ENCODE results near the gene BAIAP2.

Gene BAIAP2

DNA sequence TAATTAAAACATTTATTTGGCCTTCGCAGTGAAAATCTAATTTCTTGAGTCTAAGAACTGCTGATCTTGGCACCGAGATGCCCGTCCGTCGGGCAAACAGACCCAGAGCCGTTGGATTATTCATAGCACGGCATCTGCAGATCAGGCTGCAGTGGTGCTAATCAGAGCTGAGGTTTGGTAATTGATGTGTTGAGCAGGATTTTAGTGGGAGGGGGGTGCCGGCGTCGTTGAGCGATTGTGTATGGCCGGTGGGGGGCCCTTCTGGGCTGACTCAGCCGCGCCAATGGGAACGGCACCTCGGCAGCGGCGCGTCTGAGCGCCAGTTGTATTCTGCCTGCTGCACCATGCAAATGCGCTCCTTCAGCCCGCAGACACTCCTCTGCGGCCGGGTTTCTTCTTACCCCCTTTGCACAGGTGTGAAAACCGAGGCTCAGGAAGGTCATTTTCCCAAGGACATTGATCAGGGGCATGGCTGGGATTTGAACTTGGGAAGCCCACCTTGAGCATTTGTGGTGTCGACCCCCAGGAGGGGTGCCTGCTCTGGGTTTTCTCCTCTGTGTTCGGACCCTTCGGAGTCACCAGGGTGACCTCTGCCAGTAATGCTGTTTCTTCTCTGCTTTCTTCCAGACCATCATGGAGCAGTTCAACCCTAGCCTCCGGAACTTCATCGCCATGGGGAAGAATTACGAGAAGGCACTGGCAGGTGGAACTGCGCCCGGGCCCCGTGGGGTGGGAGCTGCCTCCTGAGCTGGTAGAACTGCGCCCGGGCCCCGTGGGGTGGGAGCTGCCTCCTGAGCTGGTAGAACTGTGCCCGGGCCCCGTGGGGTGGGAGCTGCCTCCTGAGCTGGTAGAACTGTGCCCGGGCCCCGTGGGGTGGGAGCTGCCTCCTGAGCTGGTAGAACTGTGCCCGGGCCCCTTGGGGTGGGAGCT lies 18.4 kb downstream of the BAIAP2 start:
- no peaks in the 10 kb centered on the region for H3K9me3 Mint-ChIP-seq
- peak overlapping the region; percentile 98 for H3K27ac Mint-ChIP-seq
- no peak overlapping the region for H3K4me3 Mint-ChIP-seq
- H3K36me3 Mint-ChIP-seq (ENCODE audit: low read depth), result peaks cover 59% of the 10 kb centered on the region
- intact Hi-C loops (cut with micrococcal nuclease), result no loop called here
- H3K27me3 Mint-ChIP-seq, result no peaks in the 10 kb centered on the region
- H3K4me1 Mint-ChIP-seq (ENCODE audit: low read depth), result peaks cover 82% of the 10 kb centered on the region

DNA sequence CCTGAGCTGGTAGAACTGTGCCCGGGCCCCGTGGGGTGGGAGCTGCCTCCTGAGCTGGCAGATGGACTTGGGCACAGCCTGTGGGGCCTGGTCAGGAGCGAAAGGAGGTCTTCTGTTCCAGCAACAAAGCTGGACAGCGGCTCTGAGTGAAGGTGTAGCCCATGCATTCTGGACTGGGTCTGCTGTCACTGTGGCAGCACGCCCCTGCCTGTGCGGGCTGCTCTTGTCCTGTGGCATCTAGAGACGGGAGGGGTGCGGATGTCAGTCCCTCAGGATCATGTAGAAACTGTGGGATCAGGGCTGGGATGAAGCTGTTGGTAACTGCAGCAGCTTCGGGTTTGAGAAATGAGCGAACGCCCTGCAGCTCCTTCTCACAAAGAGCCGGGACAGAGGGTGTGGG lies 19.4 kb downstream of the BAIAP2 start:
- intact Hi-C loops (cut with micrococcal nuclease), result no loop called here

DNA sequence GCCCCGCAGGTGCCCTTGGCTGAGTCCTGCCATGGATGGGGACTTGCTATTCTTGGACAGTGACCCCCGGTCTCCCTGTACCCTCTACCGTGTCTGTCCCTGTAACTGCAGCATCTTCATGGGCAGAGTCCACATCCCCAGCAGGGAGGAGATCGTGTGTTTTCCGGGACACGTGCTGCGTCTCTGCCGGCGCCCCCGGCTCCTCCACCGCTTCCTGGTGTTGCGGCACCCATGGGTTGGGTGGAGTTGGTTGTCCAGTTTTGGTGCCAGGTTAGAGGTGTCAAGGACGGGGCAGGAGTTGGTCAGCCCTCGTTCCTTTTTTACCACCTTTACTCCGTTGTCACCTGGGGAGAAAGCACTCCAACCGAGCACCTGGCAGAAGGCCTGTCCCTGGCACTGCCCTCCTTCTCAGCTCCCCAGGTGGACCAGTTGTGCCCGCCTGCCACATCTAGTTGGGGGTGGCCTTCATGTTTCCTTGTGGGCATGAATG lies 20.0 kb downstream of the BAIAP2 start:
- no peak overlapping the region for H3K27ac Mint-ChIP-seq
- peaks cover 75% of the 10 kb centered on the region for H3K36me3 Mint-ChIP-seq (ENCODE audit: low read depth)
- intact Hi-C loops (cut with micrococcal nuclease), result no loop called here
- H3K9me3 Mint-ChIP-seq, result no peaks in the 10 kb centered on the region
- no peak overlapping the region for H3K4me3 Mint-ChIP-seq
- H3K4me1 Mint-ChIP-seq (ENCODE audit: low read depth), result peaks cover 66% of the 10 kb centered on the region
- H3K27me3 Mint-ChIP-seq, result no peaks in the 10 kb centered on the region

More for the DNA sequence above, 19.4 kb downstream of the BAIAP2 start:
- Mint-ChIP-seq H3K9me3 (no peaks in the 10 kb centered on the region), H3K4me1 (ENCODE audit: low read depth) (peaks cover 72% of the 10 kb centered on the region), H3K36me3 (ENCODE audit: low read depth) (peaks cover 69% of the 10 kb centered on the region), H3K27me3 (no peaks in the 10 kb centered on the region), H3K4me3 (no peak overlapping the region), H3K27ac (no peak overlapping the region)

DNA sequence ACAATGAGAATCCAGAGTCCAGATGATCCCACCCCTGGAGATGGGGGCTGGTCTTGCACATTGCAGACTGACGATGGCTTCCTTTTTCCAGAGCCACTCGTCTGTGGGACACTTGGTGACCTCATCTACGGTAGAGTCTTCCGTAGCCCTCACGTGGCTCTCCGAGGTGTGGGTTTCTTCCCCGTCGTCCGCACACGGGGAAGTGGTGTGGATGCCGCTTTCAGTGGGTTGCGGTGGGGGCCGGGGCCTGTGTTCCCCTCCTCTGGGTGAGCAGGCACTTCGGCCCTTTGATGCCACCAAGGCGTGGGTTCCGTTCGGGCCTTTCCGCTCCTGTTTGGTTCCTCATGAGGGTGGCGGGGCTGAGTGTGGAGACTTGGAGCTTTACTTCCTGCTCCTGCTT lies 21.4 kb downstream of the BAIAP2 start:
- Mint-ChIP-seq H3K9me3 (no peaks in the 10 kb centered on the region), H3K27me3 (peaks cover 1% of the 10 kb centered on the region), H3K36me3 (ENCODE audit: low read depth) (peaks cover 84% of the 10 kb centered on the region), H3K27ac (peak overlapping the region; percentile 74), H3K4me3 (peak overlapping the region; percentile 17), H3K4me1 (ENCODE audit: low read depth) (peaks cover 52% of the 10 kb centered on the region)
- intact Hi-C loops (cut with micrococcal nuclease), result no loop called here

DNA sequence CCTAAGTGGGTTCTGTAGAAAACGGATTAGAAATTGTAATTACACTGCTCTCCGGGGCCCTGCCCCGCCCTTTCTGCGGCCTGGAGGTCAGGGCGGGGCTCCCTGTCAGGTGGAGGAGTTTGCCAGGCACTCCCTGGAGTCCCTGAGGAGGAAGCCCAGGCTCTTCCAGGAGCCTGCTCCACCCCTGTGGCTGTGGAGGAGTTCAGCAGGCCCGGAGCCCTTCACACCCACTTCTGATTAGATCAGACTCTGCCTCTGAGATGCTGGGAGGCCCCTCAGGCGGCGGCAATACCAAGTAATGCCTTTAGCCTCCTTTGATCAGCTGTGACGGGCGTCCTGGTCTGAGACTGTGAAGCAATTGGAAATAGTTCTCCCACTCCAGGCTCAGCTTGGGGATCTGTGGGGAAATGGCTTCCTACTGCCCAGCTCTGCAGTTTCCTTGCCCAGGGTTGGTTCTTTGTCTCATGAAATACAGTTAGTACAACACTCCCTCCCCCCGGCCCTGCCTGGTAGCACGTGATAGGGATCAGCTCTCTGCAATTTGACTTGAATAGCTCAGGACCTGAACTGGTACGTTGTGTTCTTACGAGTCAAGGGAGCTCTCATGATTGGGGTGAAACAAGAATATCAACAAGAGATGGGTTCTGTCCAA lies 22.3 kb downstream of the BAIAP2 start:
- Mint-ChIP-seq H3K4me3 (no peak overlapping the region), H3K27me3 (peaks cover 1% of the 10 kb centered on the region), H3K9me3 (no peaks in the 10 kb centered on the region), H3K4me1 (ENCODE audit: low read depth) (peaks cover 52% of the 10 kb centered on the region), H3K36me3 (ENCODE audit: low read depth) (peaks cover 87% of the 10 kb centered on the region), H3K27ac (peak overlapping the region; percentile 60)
- intact Hi-C loops (cut with micrococcal nuclease), result no loop called here

DNA sequence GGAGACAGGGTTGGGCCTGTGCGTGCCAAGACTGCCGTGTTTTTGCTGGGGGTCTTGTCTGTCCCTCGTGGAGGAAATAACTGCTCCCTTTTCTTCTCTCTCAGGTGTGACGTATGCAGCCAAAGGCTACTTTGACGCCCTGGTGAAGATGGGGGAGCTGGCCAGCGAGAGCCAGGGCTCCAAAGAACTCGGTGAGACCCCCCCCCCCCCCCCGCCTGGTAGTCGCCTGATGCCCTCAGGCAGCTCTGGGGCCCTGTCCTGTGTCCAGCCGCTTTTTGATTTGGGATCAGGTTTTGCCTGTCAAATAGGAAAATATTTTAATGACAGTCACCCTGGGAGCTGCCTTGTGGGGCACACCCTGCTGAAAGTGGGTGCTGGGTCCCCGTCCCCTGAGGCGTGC lies 22.8 kb downstream of the BAIAP2 start:
- intact Hi-C loops (cut with micrococcal nuclease), result no loop called here
- H3K27ac Mint-ChIP-seq, result no peak overlapping the region
- peaks cover 1% of the 10 kb centered on the region for H3K27me3 Mint-ChIP-seq
- H3K9me3 Mint-ChIP-seq, result no peaks in the 10 kb centered on the region
- H3K4me3 Mint-ChIP-seq, result no peak overlapping the region
- H3K4me1 Mint-ChIP-seq (ENCODE audit: low read depth), result peaks cover 54% of the 10 kb centered on the region
- peaks cover 91% of the 10 kb centered on the region for H3K36me3 Mint-ChIP-seq (ENCODE audit: low read depth)

DNA sequence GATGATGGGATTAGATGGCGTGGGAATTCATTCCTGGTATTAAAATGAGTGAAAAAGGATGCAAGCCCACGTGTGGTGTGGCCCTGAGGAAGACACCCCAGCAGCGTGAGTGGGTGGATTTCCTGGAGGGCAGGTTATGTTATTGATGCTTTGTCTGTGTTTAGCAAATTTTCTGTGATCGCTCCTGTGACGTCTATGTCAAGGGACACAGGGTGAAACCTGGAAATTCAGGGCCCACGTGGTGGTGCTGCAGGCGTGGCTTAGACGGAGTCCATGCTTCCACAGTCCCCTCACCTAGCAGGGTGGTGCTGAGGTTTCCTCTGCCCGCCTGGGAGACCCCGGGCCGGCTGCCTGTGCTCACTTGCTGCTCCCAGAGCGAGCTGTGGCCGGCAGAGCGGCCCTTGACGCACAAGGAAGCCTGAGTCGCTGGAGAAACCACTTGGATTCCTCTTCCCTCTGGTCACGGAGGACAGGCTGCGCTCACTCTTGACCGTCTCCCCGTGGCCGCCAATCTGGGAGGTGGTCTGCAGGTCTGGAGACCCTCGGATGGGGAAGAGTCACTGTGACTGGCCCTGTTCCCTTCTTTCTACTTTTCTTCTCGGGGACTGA lies 23.4 kb downstream of the BAIAP2 start:
- Mint-ChIP-seq H3K27me3 (peaks cover 1% of the 10 kb centered on the region), H3K4me1 (ENCODE audit: low read depth) (peaks cover 60% of the 10 kb centered on the region), H3K4me3 (no peak overlapping the region), H3K27ac (no peak overlapping the region), H3K9me3 (no peaks in the 10 kb centered on the region), H3K36me3 (ENCODE audit: low read depth) (peaks cover 91% of the 10 kb centered on the region)
- intact Hi-C loops (cut with micrococcal nuclease), result no loop called here

DNA sequence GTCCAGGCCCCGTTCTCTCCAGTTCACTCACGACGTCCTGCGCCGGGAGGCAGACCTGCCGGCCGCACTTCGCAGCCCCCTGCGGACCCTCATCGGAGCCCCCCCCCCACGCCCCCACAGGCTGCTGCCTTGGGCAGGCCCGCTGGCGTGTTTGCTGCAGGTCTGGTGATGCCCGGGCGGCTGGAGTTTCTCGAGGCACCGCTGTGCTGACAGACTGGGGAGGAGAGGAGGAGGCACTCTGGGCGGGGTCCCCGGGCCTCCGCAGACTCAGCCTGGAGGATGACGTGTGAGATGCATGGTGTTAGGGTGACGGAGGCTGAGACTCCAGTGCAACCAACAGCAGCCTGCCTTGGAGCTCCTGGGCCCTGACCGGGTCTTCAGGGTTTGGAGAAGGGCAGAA lies 24.1 kb downstream of the BAIAP2 start:
- intact Hi-C loops (cut with micrococcal nuclease), result no loop called here

DNA sequence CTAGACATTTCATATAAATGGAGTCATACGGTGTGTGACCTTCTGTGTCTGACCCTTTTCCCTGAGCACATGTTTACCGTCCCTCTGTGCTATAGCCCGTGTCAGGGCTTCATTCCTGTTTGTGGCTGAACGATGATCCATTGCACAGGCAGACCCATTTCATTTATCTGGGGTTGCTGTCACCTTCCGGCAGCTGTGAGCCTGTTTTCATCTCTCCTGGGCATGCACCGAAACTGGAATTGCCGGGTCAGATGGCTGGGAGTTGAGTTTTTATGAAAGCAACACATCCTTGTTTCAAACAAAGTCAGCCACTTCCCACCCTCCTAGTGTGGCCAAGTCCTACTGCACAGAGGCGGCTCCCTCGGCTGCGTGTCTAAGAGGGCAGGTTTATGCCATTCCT lies 25.5 kb downstream of the BAIAP2 start:
- peaks cover 95% of the 10 kb centered on the region for H3K36me3 Mint-ChIP-seq (ENCODE audit: low read depth)
- peaks cover 1% of the 10 kb centered on the region for H3K27me3 Mint-ChIP-seq
- H3K27ac Mint-ChIP-seq, result no peak overlapping the region
- H3K4me1 Mint-ChIP-seq (ENCODE audit: low read depth), result peaks cover 64% of the 10 kb centered on the region
- intact Hi-C loops (cut with micrococcal nuclease), result no loop called here
- no peak overlapping the region for H3K4me3 Mint-ChIP-seq
- H3K9me3 Mint-ChIP-seq, result no peaks in the 10 kb centered on the region

More for the DNA sequence above, 24.1 kb downstream of the BAIAP2 start:
- Mint-ChIP-seq H3K4me3 (no peak overlapping the region), H3K27me3 (peaks cover 1% of the 10 kb centered on the region), H3K27ac (no peak overlapping the region), H3K4me1 (ENCODE audit: low read depth) (peaks cover 67% of the 10 kb centered on the region), H3K9me3 (no peaks in the 10 kb centered on the region), H3K36me3 (ENCODE audit: low read depth) (peaks cover 94% of the 10 kb centered on the region)

DNA sequence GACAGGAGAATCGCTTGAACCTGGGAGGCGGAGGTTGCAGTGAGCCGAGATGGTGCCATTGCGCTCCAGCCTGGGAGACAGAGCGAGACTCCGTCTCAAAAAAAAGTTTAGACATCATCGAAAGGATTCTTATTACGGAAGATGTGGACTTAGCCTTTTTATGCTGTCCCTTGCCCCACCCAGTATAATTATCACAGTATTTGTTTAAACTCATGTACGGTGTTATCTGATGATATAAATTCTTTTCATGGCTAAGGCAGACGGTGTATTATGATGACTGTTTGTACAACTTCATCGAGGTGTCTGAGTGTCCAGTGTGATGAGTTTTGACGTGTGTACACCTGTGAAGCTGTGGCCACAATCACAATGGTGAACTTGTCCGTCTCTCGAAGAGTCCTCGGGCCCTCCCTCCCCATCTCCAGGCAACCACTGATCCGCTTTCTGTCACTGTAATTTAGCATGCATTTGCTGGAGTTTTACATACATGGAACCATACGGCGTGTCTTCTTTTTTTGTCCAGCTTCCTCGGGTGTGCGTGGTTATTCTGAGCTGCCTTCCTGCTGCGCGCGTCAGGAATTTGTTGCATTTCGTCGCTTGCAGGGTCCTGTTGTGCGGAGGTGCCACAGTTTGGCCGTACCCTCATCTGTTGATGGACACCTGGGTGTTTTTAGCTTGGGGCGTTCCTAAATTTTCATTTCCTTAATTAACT lies 26.2 kb downstream of the BAIAP2 start:
- no peaks in the 10 kb centered on the region for H3K9me3 Mint-ChIP-seq
- peaks cover 1% of the 10 kb centered on the region for H3K27me3 Mint-ChIP-seq
- H3K36me3 Mint-ChIP-seq (ENCODE audit: low read depth), result peaks cover 91% of the 10 kb centered on the region
- H3K27ac Mint-ChIP-seq, result no peak overlapping the region
- H3K4me1 Mint-ChIP-seq (ENCODE audit: low read depth), result peaks cover 63% of the 10 kb centered on the region
- H3K4me3 Mint-ChIP-seq, result no peak overlapping the region
- intact Hi-C loops (cut with micrococcal nuclease), result no loop called here

DNA sequence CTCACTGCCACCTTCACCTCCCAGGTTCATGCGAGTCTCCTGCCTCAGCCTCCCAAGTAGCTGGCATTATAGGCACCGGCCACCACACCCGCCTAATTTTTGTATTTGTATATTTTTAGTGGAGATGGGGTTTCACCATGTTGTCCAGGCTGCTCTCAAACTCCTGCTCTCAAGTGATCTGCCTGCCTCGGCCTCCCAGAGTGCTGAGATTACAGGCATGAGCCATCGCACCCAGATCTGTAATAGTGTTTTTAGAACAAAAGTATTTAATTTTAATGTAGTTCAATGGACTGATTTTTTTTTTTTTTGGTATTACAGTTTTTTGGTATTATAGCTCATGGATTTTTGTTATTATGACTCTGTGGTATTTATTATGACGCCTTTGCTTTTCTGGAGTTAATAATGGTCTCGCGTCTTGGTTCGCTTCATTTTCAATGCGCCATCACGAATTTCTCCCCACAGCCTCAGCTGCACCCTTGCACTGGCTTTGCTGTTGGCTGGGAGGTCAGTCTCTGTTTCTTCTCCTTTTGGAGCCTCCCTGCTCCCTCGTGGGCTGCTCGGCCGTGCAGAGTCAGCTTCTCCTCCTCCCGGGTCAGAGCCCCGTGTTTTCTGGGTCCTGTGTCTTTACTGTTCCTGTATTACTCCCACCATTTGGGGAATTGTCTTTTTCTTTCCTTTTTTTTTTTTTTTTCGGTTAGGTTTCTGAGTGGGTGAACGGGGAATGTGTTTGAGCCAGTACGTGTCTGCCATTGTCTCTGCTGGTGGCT lies 27.2 kb downstream of the BAIAP2 start:
- no peak overlapping the region for H3K4me3 Mint-ChIP-seq
- H3K36me3 Mint-ChIP-seq (ENCODE audit: low read depth), result peaks cover 93% of the 10 kb centered on the region
- H3K9me3 Mint-ChIP-seq, result no peaks in the 10 kb centered on the region
- peaks cover 55% of the 10 kb centered on the region for H3K4me1 Mint-ChIP-seq (ENCODE audit: low read depth)
- intact Hi-C loops (cut with micrococcal nuclease), result no loop called here
- peak overlapping the region; percentile 17 for H3K27ac Mint-ChIP-seq
- H3K27me3 Mint-ChIP-seq, result peaks cover 1% of the 10 kb centered on the region

DNA sequence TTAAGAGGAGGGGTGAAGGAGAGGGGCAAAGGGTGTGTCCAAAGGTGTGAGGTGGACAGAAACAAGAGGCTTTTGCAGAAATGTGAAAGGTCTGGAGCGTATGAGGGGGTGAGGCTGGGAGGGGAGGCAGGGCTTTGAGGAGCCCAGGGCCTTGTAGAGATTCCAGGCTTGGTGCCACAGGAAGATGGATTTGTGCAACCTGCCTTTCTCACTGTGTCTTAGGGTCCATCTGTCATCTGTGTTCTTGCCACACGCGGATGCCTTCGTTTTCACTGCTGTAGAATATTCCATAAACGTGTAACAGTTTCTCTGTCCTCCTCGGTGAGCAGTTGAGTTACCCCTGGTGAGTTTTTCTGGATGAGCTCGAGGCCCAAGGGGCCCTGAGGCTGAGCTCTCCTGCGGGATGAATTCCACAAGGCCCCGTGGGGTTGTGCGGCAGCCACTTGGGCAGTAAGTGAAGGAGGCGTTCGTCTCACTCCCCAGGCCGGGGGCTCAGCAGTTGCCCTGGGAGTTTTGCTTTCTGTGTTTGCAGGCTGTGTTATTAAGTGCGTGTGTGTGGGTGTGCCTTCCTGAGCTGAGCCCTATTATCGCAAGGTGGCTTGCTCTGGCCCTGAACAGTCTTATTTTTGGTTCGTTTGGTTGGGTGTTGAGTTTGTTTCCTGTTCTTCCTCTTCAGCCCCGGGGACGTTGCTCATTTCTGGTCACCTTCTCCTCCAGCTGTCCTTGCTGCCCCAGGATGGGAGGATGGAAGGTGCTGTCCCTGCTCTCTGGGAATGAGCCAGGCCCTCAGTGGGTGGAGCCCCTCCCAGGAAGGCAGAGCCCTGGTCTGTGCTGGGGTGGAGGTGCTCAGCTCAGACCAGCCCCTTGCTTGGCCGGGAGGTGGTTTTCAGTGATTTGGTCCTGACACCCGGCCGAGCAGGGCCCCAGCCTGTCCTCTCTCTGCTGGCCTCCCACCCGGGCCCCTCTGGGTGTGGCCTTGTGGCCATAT lies 28.4 kb downstream of the BAIAP2 start:
- no peak overlapping the region for H3K4me3 Mint-ChIP-seq
- no peaks in the 10 kb centered on the region for H3K9me3 Mint-ChIP-seq
- H3K27ac Mint-ChIP-seq, result peak overlapping the region; percentile 17
- peaks cover 1% of the 10 kb centered on the region for H3K27me3 Mint-ChIP-seq
- intact Hi-C loops (cut with micrococcal nuclease), result no loop called here
- H3K36me3 Mint-ChIP-seq (ENCODE audit: low read depth), result peaks cover 93% of the 10 kb centered on the region
- H3K4me1 Mint-ChIP-seq (ENCODE audit: low read depth), result peaks cover 45% of the 10 kb centered on the region
